Activated naive CD4-positive, alpha-beta T cell treated with anti-CD3 and anti-CD28 coated beads, Interleukin-2, amount 10 ng/mL, durations not matched to agents 7 days and 5 days (primary cell): ENCODE data around the gene VIPR2.
"Not testable (repeated sequence)": the region's sequence is repeated elsewhere in the genome, so short reads cannot be mapped to it uniquely, and the experiment has no call there.

Experiments
- CTCF ChIA-PET: fragments of 350-600 bp; sonication (Branson Sonifier 250); formaldehyde crosslinking; loops from one replicate; lab custom pipeline; 2021; ENCODE audit warnings: antibody characterized with exemption; lab: Charles Lee
- DNase-seq: peaks from one replicate; pipeline ENCODE4 v3.0.0-alpha.2; 2020
- H3K27ac Mint-ChIP-seq: one replicate; pipeline ENCODE4 v1.8.0; 2021; ENCODE audit warnings: mild to moderate bottlenecking, moderate library complexity, mixed read lengths
- H3K27me3 Mint-ChIP-seq: one replicate; pipeline ENCODE4 v1.8.0; 2021; ENCODE audit warnings: mild to moderate bottlenecking, mixed read lengths
- H3K36me3 Mint-ChIP-seq: one replicate; pipeline ENCODE4 v1.8.0; 2021; ENCODE audit warnings: mixed read lengths
- H3K4me1 Mint-ChIP-seq: one replicate; pipeline ENCODE4 v1.8.0; 2021; ENCODE audit warnings: mixed read lengths
- H3K4me3 Mint-ChIP-seq: one replicate; pipeline ENCODE4 v1.8.0; 2021; ENCODE audit warnings: mild to moderate bottlenecking, moderate library complexity, mixed read lengths
- H3K9me3 Mint-ChIP-seq: one replicate; pipeline ENCODE4 v1.8.0; 2021; ENCODE audit warnings: mixed read lengths

The VIPR2 gene

DNA sequence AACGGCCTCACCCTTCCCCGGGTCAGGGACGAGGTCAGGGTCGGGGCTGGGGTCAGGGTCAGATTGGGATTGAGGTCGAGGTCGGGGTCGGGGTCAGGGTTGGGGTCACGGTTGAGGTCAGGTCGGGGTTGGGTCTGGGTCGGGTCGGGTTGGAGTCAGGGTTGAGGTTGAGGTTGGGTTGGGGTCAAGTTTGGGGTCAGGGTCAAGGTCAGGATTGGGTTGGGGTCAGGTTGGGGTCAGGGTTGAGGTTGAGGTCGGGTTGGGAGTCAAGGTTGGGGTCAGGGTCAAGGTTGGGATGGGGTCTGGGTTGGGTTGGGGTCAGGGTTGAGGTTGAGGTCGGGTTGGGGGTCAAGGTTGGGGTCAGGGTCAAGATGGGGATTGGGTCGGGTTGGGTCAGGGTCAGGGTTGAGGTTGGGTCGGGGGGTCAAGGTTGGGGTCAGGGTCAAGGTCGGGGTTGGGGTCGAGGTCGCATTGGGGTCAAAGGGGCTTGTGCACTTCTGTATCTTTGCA, 131.4 kb downstream of the VIPR2 start:
- Mint-ChIP-seq H3K4me3 (no peak overlapping the region), H3K27ac (no peak overlapping the region), H3K9me3 (no peaks in the 10 kb centered on the region), H3K4me1 (peaks cover 3% of the 10 kb centered on the region), H3K27me3 (no peaks in the 10 kb centered on the region), H3K36me3 (no peaks in the 10 kb centered on the region)
- CTCF ChIA-PET, result no interaction called here
- no peak for DNase-seq

DNA sequence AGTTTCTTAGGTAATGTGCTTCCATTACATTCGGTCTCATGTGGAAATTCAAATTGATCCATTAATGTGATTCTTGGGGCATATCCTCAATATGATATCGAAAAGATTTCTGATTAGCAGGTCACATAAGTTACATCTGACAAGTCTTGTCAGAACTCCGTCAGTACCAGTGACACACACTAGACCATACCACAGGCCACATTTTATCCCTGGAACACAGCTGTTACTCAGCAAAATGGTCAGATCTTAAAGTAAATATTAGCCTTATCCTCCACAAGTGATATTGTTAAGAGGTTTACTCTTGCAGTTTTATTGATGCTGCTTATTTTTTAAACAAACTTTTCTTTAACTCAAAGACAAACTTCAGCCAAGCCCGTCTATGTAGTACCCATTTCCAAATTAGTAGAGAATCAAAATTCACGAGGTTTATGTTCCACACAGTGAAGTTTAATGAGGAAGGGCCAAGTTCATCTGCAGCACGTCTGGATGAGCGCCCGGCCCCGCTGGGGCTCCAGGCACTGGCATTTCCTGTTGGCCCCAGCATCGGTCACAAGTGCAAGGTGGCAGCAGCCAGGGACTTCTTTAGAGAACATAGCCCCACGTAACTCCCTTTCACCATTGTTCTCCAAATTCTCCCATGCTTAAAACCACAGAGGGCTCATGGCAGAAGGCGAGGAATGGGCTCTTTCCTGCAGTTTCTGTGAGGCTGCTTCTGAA, 132.2 kb downstream of the VIPR2 start:
- Mint-ChIP-seq H3K9me3 (no peaks in the 10 kb centered on the region), H3K4me3 (no peak overlapping the region), H3K36me3 (no peaks in the 10 kb centered on the region), H3K4me1 (no peaks in the 10 kb centered on the region), H3K27me3 (peaks cover 3% of the 10 kb centered on the region), H3K27ac (no peak overlapping the region)
- CTCF ChIA-PET, result no interaction called here
- no peak for DNase-seq

DNA sequence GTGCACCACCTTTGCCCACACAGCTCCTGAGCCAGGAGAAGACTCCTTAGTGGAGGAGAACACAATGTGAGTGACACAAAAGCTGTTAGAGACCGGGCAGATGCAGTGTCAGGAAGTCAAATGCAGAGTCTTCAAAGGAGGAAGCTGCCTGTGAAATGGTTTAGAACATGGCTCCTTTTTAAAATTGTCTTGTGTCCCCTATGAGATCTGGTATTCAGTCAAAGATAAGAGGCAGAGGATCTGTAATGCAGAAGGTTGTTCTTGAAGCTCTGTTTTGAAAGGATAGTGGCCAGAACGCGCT, 133.0 kb downstream of the VIPR2 start:
- Mint-ChIP-seq H3K4me1 (no peaks in the 10 kb centered on the region), H3K27ac (no peak overlapping the region), H3K4me3 (no peak overlapping the region), H3K27me3 (peaks cover 3% of the 10 kb centered on the region), H3K36me3 (no peaks in the 10 kb centered on the region), H3K9me3 (no peaks in the 10 kb centered on the region)
- DNase-seq, result no peak
- CTCF ChIA-PET, result interaction anchor here (0.9 kb wide), 1 partner anchor 20 kb away, joined by 3 read pairs; no protein-coding TSS in a partner anchor

GRCh38 chr7:159010937-159011721, 133.5 kb downstream of the VIPR2 start:
- Mint-ChIP-seq H3K4me3 (no peak overlapping the region), H3K27ac (no peak overlapping the region), H3K36me3 (no peaks in the 10 kb centered on the region), H3K27me3 (peaks cover 3% of the 10 kb centered on the region), H3K4me1 (no peaks in the 10 kb centered on the region), H3K9me3 (no peaks in the 10 kb centered on the region)
- CTCF ChIA-PET, result interaction anchor here (0.9 kb wide), 1 partner anchor 19 kb away, joined by 3 read pairs; no protein-coding TSS in a partner anchor
- DNase-seq, result no peak

GRCh38 chr7:159010411-159010810, 134.3 kb downstream of the VIPR2 start:
- peaks cover 3% of the 10 kb centered on the region for H3K27me3 Mint-ChIP-seq
- no peaks in the 10 kb centered on the region for H3K36me3 Mint-ChIP-seq
- CTCF ChIA-PET, result no interaction called here
- H3K4me3 Mint-ChIP-seq, result no peak overlapping the region
- no peaks in the 10 kb centered on the region for H3K4me1 Mint-ChIP-seq
- no peaks in the 10 kb centered on the region for H3K9me3 Mint-ChIP-seq
- DNase-seq, result no peak
- H3K27ac Mint-ChIP-seq, result no peak overlapping the region

GRCh38 chr7:159009951-159010350, 134.7 kb downstream of the VIPR2 start:
- peaks cover 3% of the 10 kb centered on the region for H3K27me3 Mint-ChIP-seq
- H3K27ac Mint-ChIP-seq, result no peak overlapping the region
- H3K4me1 Mint-ChIP-seq, result no peaks in the 10 kb centered on the region
- no peak overlapping the region for H3K4me3 Mint-ChIP-seq
- H3K9me3 Mint-ChIP-seq, result no peaks in the 10 kb centered on the region
- DNase-seq, result no peak
- CTCF ChIA-PET, result no interaction called here
- H3K36me3 Mint-ChIP-seq, result no peaks in the 10 kb centered on the region

DNA sequence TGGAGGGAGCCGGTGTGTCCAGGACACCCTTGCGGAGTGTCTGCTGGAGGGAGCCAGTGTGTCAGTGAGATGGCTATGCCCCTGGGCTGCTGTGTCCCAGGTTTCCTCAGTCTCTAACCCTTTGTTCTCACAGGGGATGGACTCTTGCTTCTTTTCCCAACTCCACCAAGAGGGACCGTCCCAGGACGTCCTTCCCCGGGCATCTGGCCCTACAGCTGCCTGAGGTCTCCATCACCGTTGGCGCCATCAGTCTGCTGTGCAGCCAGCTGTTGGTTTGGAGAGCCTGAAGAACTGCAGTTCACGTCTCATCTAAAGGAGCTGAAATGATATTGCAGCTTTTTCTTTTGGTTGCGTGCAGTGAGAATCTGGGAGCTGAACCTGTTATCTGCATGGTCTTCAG, 136.2 kb downstream of the VIPR2 start:
- no peaks in the 10 kb centered on the region for H3K36me3 Mint-ChIP-seq
- H3K9me3 Mint-ChIP-seq, result no peaks in the 10 kb centered on the region
- no peak overlapping the region for H3K27ac Mint-ChIP-seq
- H3K27me3 Mint-ChIP-seq, result peaks cover 3% of the 10 kb centered on the region
- H3K4me3 Mint-ChIP-seq, result no peak overlapping the region
- CTCF ChIA-PET, result no interaction called here
- no peak for DNase-seq
- peaks cover 5% of the 10 kb centered on the region for H3K4me1 Mint-ChIP-seq

DNA sequence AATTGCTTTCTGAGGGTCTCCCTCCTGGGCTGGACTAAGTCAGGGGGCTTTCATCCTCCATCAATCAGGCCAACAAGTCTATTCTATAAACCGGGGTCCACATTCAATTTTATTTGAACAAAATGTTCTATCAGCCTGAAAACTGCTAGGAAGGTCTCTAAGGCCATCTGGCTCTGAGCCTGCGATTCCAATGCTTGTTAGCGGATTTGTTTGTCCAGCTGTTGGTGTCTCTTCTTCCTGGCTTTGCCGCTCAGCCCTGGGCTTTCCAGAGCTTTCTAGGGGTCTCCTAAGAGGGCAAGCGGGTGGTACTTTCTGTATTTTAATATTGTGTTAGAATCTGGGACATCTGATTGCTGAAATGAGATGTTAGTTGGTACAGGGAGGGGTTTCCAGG, 136.7 kb downstream of the VIPR2 start:
- H3K4me1 Mint-ChIP-seq, result peaks cover 5% of the 10 kb centered on the region
- CTCF ChIA-PET, result interaction anchor here (0.7 kb wide), 1 partner anchor 31 kb away, joined by 3 read pairs; no protein-coding TSS in a partner anchor
- H3K27me3 Mint-ChIP-seq, result peaks cover 3% of the 10 kb centered on the region
- no peak for DNase-seq
- H3K9me3 Mint-ChIP-seq, result no peaks in the 10 kb centered on the region
- no peak overlapping the region for H3K27ac Mint-ChIP-seq
- H3K36me3 Mint-ChIP-seq, result no peaks in the 10 kb centered on the region
- H3K4me3 Mint-ChIP-seq, result no peak overlapping the region

- H3K9me3 Mint-ChIP-seq, result no peaks in the 10 kb centered on the region
- no peak overlapping the region for H3K27ac Mint-ChIP-seq
Observed at GRCh38 chr7:159007364-159007995, 137.2 kb downstream of the VIPR2 start.

DNA sequence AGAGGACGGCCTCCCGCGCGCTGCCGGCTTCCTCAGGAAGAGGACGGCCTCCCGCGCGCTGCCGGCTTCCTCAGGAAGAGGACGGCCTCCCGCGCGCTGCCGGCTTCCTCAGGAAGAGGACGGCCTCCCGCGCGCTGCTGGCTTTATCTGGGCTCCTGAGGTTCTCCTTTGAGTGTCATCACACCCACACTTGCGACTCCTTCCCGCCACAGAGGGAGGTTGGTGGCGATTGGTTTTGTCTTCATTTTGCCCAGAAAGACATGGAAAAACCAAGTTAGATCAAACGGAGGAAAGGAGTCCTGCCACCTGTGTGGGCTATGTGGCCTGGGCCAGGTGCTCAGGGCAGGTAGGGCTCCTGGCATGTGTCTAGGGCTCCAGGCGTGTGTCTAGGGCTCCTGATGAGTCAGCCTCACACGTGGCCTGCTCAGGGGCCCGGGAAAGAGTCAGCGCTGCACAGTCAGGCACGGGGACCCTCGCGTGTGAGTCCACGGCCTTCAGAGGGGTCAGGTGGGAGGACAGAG, 138.0 kb downstream of the VIPR2 start:
- no peak for DNase-seq
- H3K4me1 Mint-ChIP-seq, result peaks cover 5% of the 10 kb centered on the region
- H3K9me3 Mint-ChIP-seq, result no peaks in the 10 kb centered on the region
- H3K4me3 Mint-ChIP-seq, result no peak overlapping the region
- no peaks in the 10 kb centered on the region for H3K36me3 Mint-ChIP-seq
- CTCF ChIA-PET, result no interaction called here
- H3K27me3 Mint-ChIP-seq, result peaks cover 5% of the 10 kb centered on the region
- no peak overlapping the region for H3K27ac Mint-ChIP-seq

More at GRCh38 chr7:159007364-159007995, 137.2 kb downstream of the VIPR2 start:
- Mint-ChIP-seq H3K4me1 (peaks cover 5% of the 10 kb centered on the region), H3K27me3 (peaks cover 3% of the 10 kb centered on the region), H3K4me3 (no peak overlapping the region), H3K36me3 (no peaks in the 10 kb centered on the region)
- CTCF ChIA-PET, result interaction anchor here (0.7 kb wide), 1 partner anchor 31 kb away, joined by 3 read pairs; no protein-coding TSS in a partner anchor
- DNase-seq, result no peak

DNA sequence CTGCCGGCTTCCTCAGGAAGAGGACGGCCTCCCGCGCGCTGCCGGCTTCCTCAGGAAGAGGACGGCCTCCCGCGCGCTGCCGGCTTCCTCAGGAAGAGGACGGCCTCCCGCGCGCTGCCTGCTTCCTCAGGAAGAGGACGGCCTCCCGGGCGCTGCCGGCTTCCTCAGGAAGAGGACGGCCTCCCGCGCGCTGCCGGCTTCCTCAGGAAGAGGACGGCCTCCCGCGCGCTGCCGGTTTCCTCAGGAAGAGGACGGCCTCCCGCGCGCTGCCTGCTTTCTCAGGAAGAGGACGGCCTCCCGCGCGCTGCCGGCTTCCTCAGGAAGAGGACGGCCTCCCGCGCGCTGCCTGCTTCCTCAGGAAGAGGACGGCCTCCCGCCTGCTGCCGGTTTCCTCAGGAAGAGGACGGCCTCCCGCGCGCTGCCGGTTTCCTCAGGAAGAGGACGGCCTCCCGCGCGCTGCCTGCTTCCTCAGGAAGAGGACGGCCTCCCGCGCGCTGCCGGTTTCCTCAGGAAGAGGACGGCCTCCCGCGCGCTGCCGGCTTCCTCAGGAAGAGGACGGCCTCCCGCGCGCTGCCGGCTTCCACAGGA, 138.6 kb downstream of the VIPR2 start:
- DNase-seq, CTCF ChIA-PET, H3K4me1 Mint-ChIP-seq, H3K36me3 Mint-ChIP-seq, H3K4me3 Mint-ChIP-seq, H3K27me3 Mint-ChIP-seq, H3K9me3 Mint-ChIP-seq, H3K27ac Mint-ChIP-seq: not testable (repeated sequence)

DNA sequence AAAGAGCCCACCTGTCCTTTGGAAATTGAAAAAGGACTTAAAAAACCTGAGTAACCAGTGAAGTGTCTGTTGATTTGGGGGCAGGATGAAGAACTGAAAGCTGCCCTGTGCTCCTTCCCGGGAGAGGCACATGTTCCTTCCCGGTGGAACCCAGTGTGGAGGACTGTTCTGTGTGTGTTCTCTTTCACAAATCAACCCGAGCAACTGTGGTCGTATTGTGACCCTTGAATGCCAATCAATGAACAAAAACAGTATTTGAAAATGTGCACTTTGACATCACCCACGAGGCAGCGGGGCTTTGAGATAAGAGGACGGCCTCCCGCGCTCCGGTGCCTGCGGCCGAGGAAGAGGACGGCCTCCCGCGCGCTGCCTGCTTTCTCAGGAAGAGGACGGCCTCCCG, 139.0 kb downstream of the VIPR2 start:
- Mint-ChIP-seq H3K9me3 (no peaks in the 10 kb centered on the region), H3K36me3 (no peaks in the 10 kb centered on the region), H3K4me1 (peaks cover 5% of the 10 kb centered on the region), H3K27me3 (peaks cover 8% of the 10 kb centered on the region), H3K4me3 (no peak overlapping the region), H3K27ac (no peak overlapping the region)
- CTCF ChIA-PET, result no interaction called here
- DNase-seq, result no peak

- H3K27ac Mint-ChIP-seq, result no peak overlapping the region
- CTCF ChIA-PET, result no interaction called here
- no peak for DNase-seq
Observed at GRCh38 chr7:159004411-159004810, 140.3 kb downstream of the VIPR2 start.

DNA sequence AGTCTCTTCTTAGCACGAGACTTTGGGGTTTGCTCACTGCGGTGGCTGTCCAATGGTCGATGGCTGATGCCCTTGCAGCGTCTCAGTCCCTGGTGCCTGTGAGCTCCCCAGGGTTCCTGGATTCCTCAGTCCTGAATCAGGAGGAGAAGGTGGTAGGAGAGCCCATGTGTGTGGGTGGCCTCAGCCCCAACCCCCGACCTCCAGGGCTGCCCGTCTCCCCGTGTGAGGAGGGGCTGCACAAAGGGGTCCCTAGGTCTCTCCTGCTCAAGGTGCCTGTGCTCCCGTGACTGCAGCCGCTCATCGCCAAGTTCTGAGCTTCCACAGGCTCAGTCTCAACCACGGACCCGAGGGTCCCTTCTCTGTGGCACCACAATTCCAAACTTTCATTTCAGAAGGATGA, 142.9 kb downstream of the VIPR2 start:
- Mint-ChIP-seq H3K27me3 (peaks cover 14% of the 10 kb centered on the region), H3K36me3 (no peaks in the 10 kb centered on the region), H3K27ac (no peak overlapping the region), H3K4me3 (no peak overlapping the region), H3K9me3 (no peaks in the 10 kb centered on the region), H3K4me1 (peaks cover 5% of the 10 kb centered on the region)
- CTCF ChIA-PET, result interaction anchor here (0.9 kb wide), 1 partner anchor 25 kb away, joined by 4 read pairs; no protein-coding TSS in a partner anchor
- no peak for DNase-seq

More at GRCh38 chr7:159004411-159004810, 140.3 kb downstream of the VIPR2 start:
- H3K4me3 Mint-ChIP-seq, result no peak overlapping the region
- H3K4me1 Mint-ChIP-seq, result peaks cover 5% of the 10 kb centered on the region
- H3K9me3 Mint-ChIP-seq, result no peaks in the 10 kb centered on the region
- H3K36me3 Mint-ChIP-seq, result no peaks in the 10 kb centered on the region
- peaks cover 8% of the 10 kb centered on the region for H3K27me3 Mint-ChIP-seq
